Activated CD8-positive, alpha-beta T cell treated with anti-CD3 and anti-CD28 coated beads for 36 hours (primary cell): ENCODE measurements around the gene POC1B. TPM values are rescaled to one million over a fixed set of nuclear protein-coding genes. Genes with fewer than 3 reads are reported as not detected.
A peak's percentile ranks its signal among the peaks of the same experiment; 100 is the strongest.

ENCODE experiments used
- ATAC-seq: fragments of 200-7000 bp; cut with Tn5 transposase; one replicate; pipeline ENCODE4 v1.10.0; 2021; ENCODE audit warnings: mild to moderate bottlenecking, moderate library complexity
- CTCF ChIA-PET: fragments of 350-600 bp; sonication (Branson Sonifier 250); formaldehyde crosslinking; loops from one replicate; lab custom pipeline; 2021; ENCODE audit warnings: antibody characterized with exemption; lab: Charles Lee
- POLR2A ChIA-PET: fragments of 350-600 bp; sonication (Branson Sonifier 250); formaldehyde crosslinking; loops from one replicate; lab custom pipeline; 2021; ENCODE audit warnings: antibody characterized with exemption; lab: Charles Lee
- DNase-seq: peaks from one replicate; pipeline ENCODE4 v3.0.0-alpha.2; 2020
- H3K27ac Mint-ChIP-seq: one replicate; pipeline ENCODE4 v1.8.0; 2021; ENCODE audit warnings: mild to moderate bottlenecking, mixed read lengths
- H3K27me3 Mint-ChIP-seq: one replicate; pipeline ENCODE4 v1.8.0; 2021; ENCODE audit warnings: mixed read lengths
- H3K36me3 Mint-ChIP-seq: one replicate; pipeline ENCODE4 v1.8.0; 2021; ENCODE audit warnings: low read depth, mixed read lengths
- H3K4me1 Mint-ChIP-seq: one replicate; pipeline ENCODE4 v1.8.0; 2021; ENCODE audit warnings: low read depth, mixed read lengths
- H3K4me3 Mint-ChIP-seq: one replicate; pipeline ENCODE4 v1.8.0; 2021; ENCODE audit warnings: mild to moderate bottlenecking, moderate library complexity, mixed read lengths
- H3K9me3 Mint-ChIP-seq: one replicate; pipeline ENCODE4 v1.8.0; 2021; ENCODE audit warnings: mixed read lengths
- CTCF ChIP-seq: fragments of 200-600 bp; IDR thresholded peaks from one replicate; pipeline ENCODE4 v1.8.0; 2022; ENCODE audit warnings: antibody characterized with exemption, mild to moderate bottlenecking
- intact Hi-C: fragments of 100-400 bp; cut with micrococcal nuclease; formaldehyde crosslinking; loops from one replicate; pipeline ENCODE4 v1.10.0; 2022
- total RNA-seq, 2 experiments: library from RNA; stranded (reverse); gene quantifications; one replicate each; pipeline ENCODE4 v1.2.3, GENCODE V29; 2021

The POC1B gene
- 10 to 100 TPM; 31.9 to 34.8 TPM for total RNA-seq

- H3K9me3 Mint-ChIP-seq: no peaks in the 10 kb centered on the region
- peaks cover 56% of the 10 kb centered on the region for H3K4me1 Mint-ChIP-seq
- TF ChIP-seq CTCF: no peak
- ChIA-PET POLR2A (interaction anchor here (0.8 to 1.2 kb wide), 2 partner anchors 58 to 183 kb away, joined by 3 to 4 read pairs; partner anchors contain the start of gene ATP2B1), CTCF (interaction anchor here (0.7 to 5.3 kb wide), 12 partner anchors 13 to 507 kb away, joined by 3 to 80 read pairs (median 5); no protein-coding TSS in a partner anchor)
- peak within 1 kb of the TSS; percentile 99 for H3K27ac Mint-ChIP-seq
- intact Hi-C loops: loop anchor here (2.0 to 5.0 kb wide), 4 partner anchors 31 to 484 kb away; partner anchors contain the start of gene DUSP6
- H3K4me3 Mint-ChIP-seq: peak within 1 kb of the TSS; percentile 98
- DNase-seq (peak; percentile 83), ATAC-seq (peak; percentile 75)
- no peaks in the 10 kb centered on the region for H3K27me3 Mint-ChIP-seq
- peaks cover 33% of the 10 kb centered on the region for H3K36me3 Mint-ChIP-seq
Observed at GRCh38 chr12:89525824-89526770, at the start of gene POC1B. Gene POC1B (minus strand): TSS chr12:89526047. CDS start chr12:89525895, 152 bp downstream.

- TF ChIP-seq CTCF: no peak
- DNase-seq (no peak), ATAC-seq (no peak)
- Mint-ChIP-seq H3K27ac (no peak overlapping the region), H3K4me1 (peaks cover 5% of the 10 kb centered on the region), H3K36me3 (no peaks in the 10 kb centered on the region), H3K27me3 (no peaks in the 10 kb centered on the region), H3K9me3 (no peaks in the 10 kb centered on the region), H3K4me3 (no peak overlapping the region)
- ChIA-PET POLR2A (no interaction called here), CTCF (interaction anchor here (1.5 to 1.7 kb wide), 2 partner anchors 12 to 32 kb away, joined by 3 to 5 read pairs; no protein-coding TSS in a partner anchor)
- intact Hi-C loops: no loop called here
Observed at GRCh38 chr12:89575374-89575773, 49.5 kb upstream of the POC1B start.

- intact Hi-C loops: no loop called here
- H3K36me3 Mint-ChIP-seq: no peaks in the 10 kb centered on the region
- H3K27me3 Mint-ChIP-seq: no peaks in the 10 kb centered on the region
- no peak for ATAC-seq
- DNase-seq: no peak
- no peaks in the 10 kb centered on the region for H3K9me3 Mint-ChIP-seq
- no peak overlapping the region for H3K4me3 Mint-ChIP-seq
- no peak overlapping the region for H3K27ac Mint-ChIP-seq
- CTCF ChIA-PET: interaction anchor here (1.7 kb wide), 1 partner anchor 12 kb away, joined by 3 read pairs; no protein-coding TSS in a partner anchor
- H3K4me1 Mint-ChIP-seq: peaks cover 5% of the 10 kb centered on the region
- TF ChIP-seq CTCF: no peak
- POLR2A ChIA-PET: no interaction called here
Observed at GRCh38 chr12:89574736-89575208, 48.9 kb upstream of the POC1B start.

GRCh38 chr12:89573051-89573810 lies 47.4 kb upstream of the POC1B start:
- CTCF ChIA-PET: no interaction called here
- Mint-ChIP-seq H3K27me3 (no peaks in the 10 kb centered on the region), H3K4me1 (no peaks in the 10 kb centered on the region), H3K27ac (no peak overlapping the region), H3K9me3 (no peaks in the 10 kb centered on the region), H3K36me3 (no peaks in the 10 kb centered on the region), H3K4me3 (no peak overlapping the region)
- TF ChIP-seq CTCF: no peak
- no peak for DNase-seq
- intact Hi-C loops: no loop called here
- POLR2A ChIA-PET: no interaction called here
- no peak for ATAC-seq
